Measurements from ENCODE around the gene ENAH. TPM values are rescaled to one million over a fixed set of nuclear protein-coding genes. Genes with fewer than 3 reads are reported as not detected.
"Not testable (repeated sequence)": the region's sequence is repeated elsewhere in the genome, so short reads cannot be mapped to it uniquely, and the experiment has no call there.

The ENAH gene
- total and polyA plus RNA-seq, 8 donors: 8.0 to 62.8 (median 31.9) TPM

GRCh38 chr1:225697428-225697827 is 44.5 kb upstream of the ENAH start:
- DNase-seq (peak; percentile 74 to 88 (median 82)), FAIRE-seq (no peak), ATAC-seq (peak; percentile 60 to 77 (median 62))
- 34 to 38% methylated on average over 4 of the region's 4 CpGs for WGBS, 2 donors
- H3K4me1 ChIP-seq: peaks cover 32 to 52% (median 51%) of the 10 kb centered on the region in 3 donors
- intact Hi-C loops (cut with DNase I): no loop called here
- H3K27me3 ChIP-seq: no peaks in the 10 kb centered on the region
- no peaks in the 10 kb centered on the region for H3K36me3 ChIP-seq
- TF ChIP-seq CTCF (IDR thresholded peaks at IDR 0.05): no peak
- H3K4me3 ChIP-seq: no peak overlapping the region
- no peaks in the 10 kb centered on the region for H3K9me3 ChIP-seq
- peak overlapping the region in 3 of 4 donors; percentile 10 to 55 (median 39) for H3K27ac ChIP-seq

- no peak for ATAC-seq
- WGBS, 2 donors: 74% methylated on average over 6 of the region's 6 CpGs
- FAIRE-seq: no peak
- DNase-seq: no peak
- TF ChIP-seq CTCF (IDR thresholded peaks at IDR 0.05): no peak
- Histone ChIP-seq H3K4me1 (peaks cover 41 to 68% (median 66%) of the 10 kb centered on the region in 3 donors), H3K36me3 (no peaks in the 10 kb centered on the region), H3K9me3 (no peaks in the 10 kb centered on the region), H3K4me3 (no peak overlapping the region), H3K27ac (peak overlapping the region in 1 of 4 donors; percentile 55), H3K27me3 (no peaks in the 10 kb centered on the region)
- intact Hi-C loops (cut with DNase I): no loop called here
These were observed 42.8 kb upstream of the ENAH start for GRCh38 chr1:225695578-225696337.

GRCh38 chr1:225694151-225694603 is 41.3 kb upstream of the ENAH start:
- Histone ChIP-seq H3K36me3 (no peaks in the 10 kb centered on the region), H3K9me3 (no peaks in the 10 kb centered on the region), H3K4me1 (peaks cover 38 to 62% (median 61%) of the 10 kb centered on the region in 3 donors), H3K27ac (peak overlapping the region; percentile 31 to 81 (median 58)), H3K27me3 (no peaks in the 10 kb centered on the region), H3K4me3 (no peak overlapping the region)
- peak in 4 of 6 donors; percentile 50 to 75 (median 60) for DNase-seq
- peak; percentile 78 to 89 (median 85) for ATAC-seq
- intact Hi-C loops (cut with DNase I): no loop called here
- WGBS, 2 donors: 5 to 16% methylated on average over 2 of the region's 2 CpGs
- no peak for FAIRE-seq
- no peak for TF ChIP-seq CTCF (IDR thresholded peaks at IDR 0.05)

- WGBS, 2 donors: 94 to 97% methylated on average over 6 of the region's 6 CpGs
- FAIRE-seq; H3K4me3 ChIP-seq; ATAC-seq; H3K9me3 ChIP-seq; H3K27me3 ChIP-seq; H3K36me3 ChIP-seq; intact Hi-C loops (cut with DNase I); DNase-seq: not testable (repeated sequence)
- Histone ChIP-seq H3K4me1 (peaks cover 37 to 57% (median 56%) of the 10 kb centered on the region in 3 donors), H3K27ac (peak overlapping the region in 3 of 4 donors; percentile 31 to 81 (median 74))
These were observed 40.8 kb upstream of the ENAH start for GRCh38 chr1:225693697-225694096.

- no peak for TF ChIP-seq CTCF (IDR thresholded peaks at IDR 0.05)
- FAIRE-seq (no peak), DNase-seq (no peak), ATAC-seq (no peak)
- no peaks in the 10 kb centered on the region for H3K36me3 ChIP-seq
- H3K27me3 ChIP-seq: no peaks in the 10 kb centered on the region
- intact Hi-C loops (cut with DNase I): no loop called here
- peaks cover 37 to 57% (median 56%) of the 10 kb centered on the region in 3 donors for H3K4me1 ChIP-seq
- H3K27ac ChIP-seq: peak overlapping the region in 1 of 4 donors; percentile 74
- H3K4me3 ChIP-seq: no peak overlapping the region
- no peaks in the 10 kb centered on the region for H3K9me3 ChIP-seq
- 93 to 95% methylated on average over 6 of the region's 6 CpGs for WGBS, 2 donors
These were observed 40.3 kb upstream of the ENAH start for GRCh38 chr1:225693085-225693696.

Measured in pancreas (tissue), 10 donors.